Colonic mucosa (tissue), 4 donors: ENCODE data around the gene TULP4. TPM values are rescaled to one million over a fixed set of nuclear protein-coding genes. Genes with fewer than 3 reads are reported as not detected.

Source experiments
- DNase-seq: peaks from one replicate; pipeline ENCODE4 v3.0.0-alpha.2; 2020
- H3K27ac ChIP-seq: fragments of 200-600 bp; one replicate; pipeline ENCODE4 v1.8.0; 2021
- H3K27me3 ChIP-seq: fragments of 200-600 bp; one replicate; pipeline ENCODE4 v1.8.0; 2021
- H3K36me3 ChIP-seq: fragments of 200-600 bp; one replicate; pipeline ENCODE4 v1.8.0; 2021
- H3K4me1 ChIP-seq: fragments of 200-600 bp; one replicate; pipeline ENCODE4 v1.8.0; 2021; ENCODE audit warnings: mild to moderate bottlenecking
- H3K4me3 ChIP-seq: fragments of 200-600 bp; one replicate; pipeline ENCODE4 v1.8.0; 2021
- H3K9ac ChIP-seq, 2 donors: one replicate each; pipeline ENCODE4 v1.7.0; 2013; ENCODE audit warnings: control low read depth in 2 of 2, low read depth in 2 of 2, low read length in 2 of 2
- H3K9me3 ChIP-seq: fragments of 200-600 bp; one replicate; pipeline ENCODE4 v1.8.0; 2021
- intact Hi-C: fragments of 100-400 bp; cut with DNase I; formaldehyde crosslinking; loops from one replicate; pipeline ENCODE4 v1.14.1; 2022
- total RNA-seq, 2 donors: library from RNA; stranded (reverse); fragmentation: NEBNext Ultra II Directional in 1 of 2; extraction: Animal tissue kit (Norgen Biotek cat#: 25700) in 1 of 2; gene quantifications; one replicate each; pipeline ENCODE4 v1.2.1, GENCODE V29; 2021
- TF ChIP-seq, protein P1 (sequence below): fragments of 200-600 bp; IDR thresholded peaks from one replicate; pipeline ENCODE4 v1.8.0; 2022; ENCODE audit warnings: antibody characterized with exemption, mild to moderate bottlenecking
- donor health status: healthy.
- donor health status: DM: no; HTN: no; CAD: no.
- donor health status: DM: no; HTN: no; CAD: no.

Gene TULP4
- total RNA-seq, 2 donors from 2014 or later: 63.1 to 68.0 TPM

DNA sequence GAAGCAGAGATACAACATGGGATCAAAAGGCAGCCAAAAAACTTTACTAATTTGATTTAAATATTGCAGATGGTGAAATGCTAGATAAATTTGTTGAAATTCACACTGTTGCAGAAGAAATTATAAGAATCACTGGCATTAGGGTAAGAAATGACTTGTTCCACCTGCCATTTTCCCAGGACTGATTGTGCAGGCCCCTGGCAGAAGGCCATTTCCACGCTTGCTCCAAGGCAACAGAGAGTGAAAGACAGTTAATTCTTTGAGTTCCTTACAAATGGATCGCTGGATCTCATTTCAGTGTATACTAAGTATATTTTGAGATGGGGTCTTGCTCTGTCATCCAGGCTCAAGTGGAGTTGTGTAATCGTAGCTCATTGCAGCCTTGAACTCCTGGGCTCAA, 180.6 kb downstream of the TULP4 start:
- Histone ChIP-seq H3K4me3 (no peak overlapping the region), H3K27ac (no peak overlapping the region), H3K4me1 (no peaks in the 10 kb centered on the region), H3K9ac (no peak overlapping the region), H3K9me3 (no peaks in the 10 kb centered on the region), H3K27me3 (no peaks in the 10 kb centered on the region), H3K36me3 (no peaks in the 10 kb centered on the region)
- TF ChIP-seq, protein P1, sequence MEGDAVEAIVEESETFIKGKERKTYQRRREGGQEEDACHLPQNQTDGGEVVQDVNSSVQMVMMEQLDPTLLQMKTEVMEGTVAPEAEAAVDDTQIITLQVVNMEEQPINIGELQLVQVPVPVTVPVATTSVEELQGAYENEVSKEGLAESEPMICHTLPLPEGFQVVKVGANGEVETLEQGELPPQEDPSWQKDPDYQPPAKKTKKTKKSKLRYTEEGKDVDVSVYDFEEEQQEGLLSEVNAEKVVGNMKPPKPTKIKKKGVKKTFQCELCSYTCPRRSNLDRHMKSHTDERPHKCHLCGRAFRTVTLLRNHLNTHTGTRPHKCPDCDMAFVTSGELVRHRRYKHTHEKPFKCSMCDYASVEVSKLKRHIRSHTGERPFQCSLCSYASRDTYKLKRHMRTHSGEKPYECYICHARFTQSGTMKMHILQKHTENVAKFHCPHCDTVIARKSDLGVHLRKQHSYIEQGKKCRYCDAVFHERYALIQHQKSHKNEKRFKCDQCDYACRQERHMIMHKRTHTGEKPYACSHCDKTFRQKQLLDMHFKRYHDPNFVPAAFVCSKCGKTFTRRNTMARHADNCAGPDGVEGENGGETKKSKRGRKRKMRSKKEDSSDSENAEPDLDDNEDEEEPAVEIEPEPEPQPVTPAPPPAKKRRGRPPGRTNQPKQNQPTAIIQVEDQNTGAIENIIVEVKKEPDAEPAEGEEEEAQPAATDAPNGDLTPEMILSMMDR: no peak
- intact Hi-C loops: no loop called here
- no peak for DNase-seq

DNA sequence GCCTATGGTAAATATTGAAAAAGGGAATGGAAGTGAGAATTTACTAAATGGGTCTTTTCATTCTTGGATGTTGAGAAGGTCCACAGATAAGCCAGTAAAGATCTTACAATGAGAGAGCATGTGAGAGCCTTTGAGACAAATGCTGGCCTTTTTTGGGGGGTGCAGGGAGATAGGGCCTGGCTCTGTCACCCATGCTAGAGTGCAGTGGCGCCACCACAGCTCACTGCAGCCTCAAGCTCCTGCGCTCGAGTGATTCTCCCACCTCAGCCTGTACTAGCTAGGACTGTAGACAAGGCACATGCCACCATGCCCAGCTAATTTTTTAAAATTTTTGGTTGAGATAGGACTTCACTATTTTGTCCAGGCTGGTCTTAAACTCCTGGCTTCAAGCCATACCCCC, 184.4 kb downstream of the TULP4 start:
- no peaks in the 10 kb centered on the region for H3K36me3 ChIP-seq
- intact Hi-C loops: no loop called here
- TF ChIP-seq, protein P1: no peak

DNA sequence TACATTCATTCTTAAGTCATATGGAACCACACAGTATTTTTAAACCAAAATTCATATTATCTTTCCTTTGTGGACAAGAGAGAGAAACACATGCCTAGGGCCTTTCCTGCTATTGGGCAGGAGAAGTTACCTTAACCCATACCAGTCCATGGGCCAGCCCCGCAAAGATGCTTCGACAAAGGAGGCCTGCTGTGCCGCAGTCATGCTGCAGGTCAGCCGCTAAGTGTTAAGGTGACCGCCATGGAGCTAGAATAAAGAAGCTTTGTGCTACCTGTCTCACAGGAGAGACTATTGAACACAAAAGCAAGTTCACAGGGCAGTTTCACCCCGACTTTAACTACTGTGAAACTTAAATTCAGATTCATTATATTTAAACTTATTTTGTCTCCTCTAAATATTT, 185.4 kb downstream of the TULP4 start:
- H3K4me3 ChIP-seq: no peak overlapping the region
- TF ChIP-seq, protein P1: no peak
- no peaks in the 10 kb centered on the region for H3K27me3 ChIP-seq
- H3K4me1 ChIP-seq: no peaks in the 10 kb centered on the region
- no peaks in the 10 kb centered on the region for H3K36me3 ChIP-seq
- intact Hi-C loops: no loop called here
- no peak overlapping the region for H3K9ac ChIP-seq
- no peak overlapping the region for H3K27ac ChIP-seq
- no peaks in the 10 kb centered on the region for H3K9me3 ChIP-seq
- DNase-seq: no peak

More for the DNA sequence above, 184.4 kb downstream of the TULP4 start:
- Histone ChIP-seq H3K27ac (no peak overlapping the region), H3K9ac (no peak overlapping the region), H3K4me1 (no peaks in the 10 kb centered on the region), H3K27me3 (no peaks in the 10 kb centered on the region), H3K9me3 (no peaks in the 10 kb centered on the region), H3K4me3 (no peak overlapping the region)
- no peak for DNase-seq

DNA sequence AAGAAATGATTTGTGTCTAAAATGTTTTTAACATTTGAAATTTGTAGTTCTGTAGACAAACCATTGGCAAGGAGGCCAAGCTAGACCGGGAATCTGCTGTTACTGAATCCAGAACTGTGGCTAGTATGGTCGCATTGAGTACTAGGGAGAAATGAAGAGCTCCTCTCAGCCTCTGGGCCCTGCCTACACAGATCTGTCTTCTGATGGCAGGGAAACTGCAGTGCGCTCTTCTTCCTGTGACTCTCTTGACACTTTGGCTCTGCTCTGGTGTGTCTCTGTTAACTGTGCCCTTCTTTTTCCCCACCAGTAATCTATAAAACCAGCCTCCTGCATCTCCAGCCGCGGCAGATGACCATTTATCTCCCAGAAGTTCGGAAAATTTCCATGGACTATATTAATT, 186.1 kb downstream of the TULP4 start:
- H3K4me3 ChIP-seq: no peak overlapping the region
- no peaks in the 10 kb centered on the region for H3K36me3 ChIP-seq
- H3K4me1 ChIP-seq: no peaks in the 10 kb centered on the region
- intact Hi-C loops: no loop called here
- TF ChIP-seq, protein P1: no peak
- no peak for DNase-seq
- H3K9me3 ChIP-seq: no peaks in the 10 kb centered on the region
- no peak overlapping the region for H3K9ac ChIP-seq
- no peaks in the 10 kb centered on the region for H3K27me3 ChIP-seq
- H3K27ac ChIP-seq: no peak overlapping the region

- Histone ChIP-seq H3K4me1 (no peaks in the 10 kb centered on the region), H3K9me3 (no peaks in the 10 kb centered on the region), H3K36me3 (no peaks in the 10 kb centered on the region), H3K27me3 (no peaks in the 10 kb centered on the region), H3K4me3 (no peak overlapping the region), H3K27ac (no peak overlapping the region), H3K9ac (no peak overlapping the region)
- intact Hi-C loops: no loop called here
- no peak for DNase-seq
- TF ChIP-seq, protein P1: no peak
These were observed 187.3 kb downstream of the TULP4 start for GRCh38 chr6:158499601-158500000.
